HepG2 (cell line): ENCODE results near the gene LENG1. TPM values are rescaled to one million over a fixed set of nuclear protein-coding genes. Genes with fewer than 3 reads are reported as not detected.
A peak's percentile ranks its signal among the peaks of the same experiment; 100 is the strongest.

Source experiments
- ATAC-seq: fragments of 200-7000 bp; cut with Tn5 transposase; 3 replicates; pipeline ENCODE4 v1.9.1; 2020; ENCODE audit warnings: mild to moderate bottlenecking, moderate library complexity
- BruUV-seq: library from RNA; stranded (reverse); fragments of 400-500 nt; replicated peaks from 2 replicates; lab custom pipeline; 2021; lab: Mats Ljungman, UMichigan
- CTCF ChIA-PET: fragments of 300-600 bp; formaldehyde crosslinking; extraction: SDS; loops from one replicate; lab custom pipeline; 2021; ENCODE audit warnings: low total read pairs, inconsistent platforms, low intra/inter-chr PET ratio; lab: Yijun Ruan, JAX
- POLR2A ChIA-PET: fragments of 350-600 bp; sonication (Branson Sonifier 250); formaldehyde crosslinking; loops from one replicate; lab custom pipeline; 2020; ENCODE audit warnings: antibody characterized with exemption, inconsistent platforms; lab: Yijun Ruan, JAX
- DNase-seq: peaks from one replicate; pipeline ENCODE4 v3.0.0-alpha.2; 2015; ENCODE audit warnings: low spot score
- FAIRE-seq: peaks from 3 replicates; lab custom pipeline; 2011; peaks lifted over from hg19 to GRCh38; lab: Jason Lieb, UNC
- H2AFZ ChIP-seq: one replicate; pipeline ENCODE4 v1.6.1; 2011; ENCODE audit warnings: low read length, inconsistent platforms
- H3K27ac ChIP-seq: fragments of 300-600 bp; 3 replicates; pipeline ENCODE4 v1.8.0; 2011; ENCODE audit warnings: mixed run types, mild to moderate bottlenecking, mixed read lengths, low read length, inconsistent platforms; ENCODE audit not compliant: insufficient read depth; ENCODE audit errors: extremely low read length
- H3K27me3 ChIP-seq, 2 experiments: fragments of 200-600 bp in 1 of 2; 2 replicates in 1 of 2; 3 replicates in 1 of 2; pipeline versions ENCODE4 v1.6.0 to v1.8.0; 2011; ENCODE audit warnings: low read length in 2 of 2, mild to moderate bottlenecking in 2 of 2, moderate library complexity in 2 of 2, inconsistent platforms in 1 of 2; ENCODE audit not compliant: insufficient read depth in 2 of 2, control insufficient read depth in 1 of 2
- H3K36me3 ChIP-seq, 2 experiments: fragments of 200-600 bp in 1 of 2; replicated peaks in 1 of 2; 2 replicates in 1 of 2; 3 replicates in 1 of 2; pipeline versions ENCODE4 v1.5.1 to v1.8.0; 2011; ENCODE audit warnings: low read length in 2 of 2, inconsistent platforms in 1 of 2; ENCODE audit not compliant: insufficient read depth in 2 of 2, control insufficient read depth in 1 of 2
- H3K4me1 ChIP-seq: 2 replicates; pipeline ENCODE4 v1.5.1; 2012; ENCODE audit warnings: low read length, inconsistent platforms; ENCODE audit not compliant: insufficient read depth
- H3K4me2 ChIP-seq: 2 replicates; pipeline ENCODE4 v1.6.0; 2011; ENCODE audit warnings: low read depth, low read length, inconsistent platforms
- H3K4me3 ChIP-seq, 3 experiments: fragments of 200-600 bp in 1 of 3; sonication (generic), shearing (Covaris generic) in 1 of 3; replicated peaks in 1 of 3; 2 replicates each; pipeline ENCODE4 v1.5.1; 2011 to 2016; ENCODE audit warnings: low read length in 3 of 3, inconsistent platforms in 2 of 3, low read depth in 2 of 3, mild to moderate bottlenecking in 2 of 3, control low read depth in 1 of 3, mixed read lengths in 1 of 3; ENCODE audit not compliant: insufficient read depth in 1 of 3
- H3K79me2 ChIP-seq: one replicate; pipeline ENCODE4 v1.6.1; 2011; ENCODE audit warnings: low read length, inconsistent platforms; ENCODE audit not compliant: insufficient read depth
- H3K9ac ChIP-seq: 2 replicates; pipeline ENCODE4 v1.6.0; 2011; ENCODE audit warnings: mild to moderate bottlenecking, low read depth, low read length, inconsistent platforms; ENCODE audit not compliant: insufficient read depth
- H3K9me3 ChIP-seq: 2 replicates; pipeline ENCODE4 v1.5.1; 2012; ENCODE audit warnings: mild to moderate bottlenecking, low read length
- H4K20me1 ChIP-seq: 2 replicates; pipeline ENCODE4 v1.6.0; 2011; ENCODE audit warnings: inconsistent platforms, mild to moderate bottlenecking, low read length, moderate library complexity; ENCODE audit not compliant: insufficient read depth
- CEBPB ChIP-seq: IDR thresholded peaks from 2 replicates; pipeline ENCODE4 v1.6.1; 2011; ENCODE audit warnings: low read depth, low read length, improper control_type of control experiment, borderline replicate concordance
- CEBPG ChIP-seq: IDR thresholded peaks from 2 replicates; pipeline ENCODE4 v1.6.1; 2016
- CERS6 ChIP-seq: sonication (generic); formaldehyde crosslinking; IDR thresholded peaks from 2 replicates; pipeline ENCODE4 v1.5.0; 2020; ENCODE audit warnings: missing genetic modification reagents
- CREB1 ChIP-seq, 2 experiments: fragments of 450-650 bp in 1 of 2; IDR thresholded peaks; 2 replicates each; pipeline ENCODE4 v1.6.1; 2016 to 2017; ENCODE audit warnings: control low read depth in 1 of 2, mild to moderate bottlenecking in 1 of 2, missing compliant biosample characterization in 1 of 2, missing genetic modification characterization in 1 of 2
- DNMT3B ChIP-seq: conservative IDR thresholded peaks from 2 replicates; pipeline ENCODE4 v1.6.1; 2016; ENCODE audit warnings: missing biosample characterization, control low read depth
- EZH2 ChIP-seq: conservative IDR thresholded peaks from 2 replicates; pipeline ENCODE4 v1.6.1; 2012; ENCODE audit warnings: mild to moderate bottlenecking, low read depth, low read length, moderate library complexity
- MZF1 ChIP-seq: sonication (generic); formaldehyde crosslinking; IDR thresholded peaks from 2 replicates; pipeline ENCODE4 v1.8.1; 2023; ENCODE audit warnings: mild to moderate bottlenecking, missing genetic modification reagents, borderline replicate concordance
- PLRG1 ChIP-seq: fragments of 450-650 bp; conservative IDR thresholded peaks from 2 replicates; pipeline ENCODE4 v1.6.1; 2016
- POLR2AphosphoS2 ChIP-seq: IDR thresholded peaks from 2 replicates; pipeline ENCODE4 v1.6.1; 2011; ENCODE audit warnings: low read depth, low read length, improper control_type of control experiment
- TFDP1 ChIP-seq: IDR thresholded peaks from 2 replicates; pipeline ENCODE4 v1.6.1; 2016; ENCODE audit warnings: missing compliant biosample characterization, missing genetic modification reagents, borderline replicate concordance
- U2AF2 ChIP-seq: fragments of 200-400 bp; formaldehyde crosslinking; IDR thresholded peaks from 2 replicates; pipeline ENCODE4 v1.6.1; 2017; ENCODE audit warnings: low read depth, mild to moderate bottlenecking, low read length
- ZMAT3 ChIP-seq: sonication (generic); formaldehyde crosslinking; conservative IDR thresholded peaks from 2 replicates; pipeline ENCODE4 v1.7.0; 2021; ENCODE audit warnings: missing genetic modification reagents
- ZNF121 ChIP-seq: sonication (generic); formaldehyde crosslinking; IDR thresholded peaks from 2 replicates; pipeline ENCODE4 v1.5.0; 2020; ENCODE audit warnings: mild to moderate bottlenecking, missing genetic modification reagents
- ZNF329 ChIP-seq: sonication (generic); formaldehyde crosslinking; IDR thresholded peaks from 2 replicates; pipeline ENCODE4 v1.9.0; 2021; ENCODE audit warnings: low read depth, mild to moderate bottlenecking, missing genetic modification reagents
- ZNF557 ChIP-seq: sonication (generic); formaldehyde crosslinking; IDR thresholded peaks from 2 replicates; pipeline ENCODE4 v1.4.0; 2020; ENCODE audit warnings: missing genetic modification reagents
- WGBS: methylation state at CpG from one replicate; pipeline ENCODE4 v1.1.6; 2017; ENCODE audit warnings: low lambda C conversion rate; 5-methylcytosine and 5-hydroxymethylcytosine counted together
- in situ Hi-C: cut with HindIII; loops from 2 replicates; pipeline ENCODE4 v1.10.0; 2017; ENCODE audit warnings: low pct_unique_long_range_greater_than_20kb; ENCODE audit not compliant: extremely low pct_ligation_motif_present
- intact Hi-C: fragments of 100-400 bp; cut with micrococcal nuclease; formaldehyde crosslinking; loops from one replicate; pipeline ENCODE4 v1.10.0; 2022; ENCODE audit not compliant: unreplicated experiment
- polyA plus RNA-seq, 8 experiments: library from polyadenylated mRNA; depleted of rRNA in 3 of 8; stranded (reverse) in 7 of 8; unstranded in 1 of 8; fragments of >200 nt; fragmentation: Illumina TruSeq in 4 of 8; extraction: Trizol in 4 of 8; gene quantifications; 2 replicates each; pipeline versions ENCODE4 v1.2.1 to v1.2.3, GENCODE V29; 2011 to 2016; ENCODE audit warnings: low read depth in 4 of 8, missing spikeins in 1 of 8, mixed read lengths in 1 of 8; ENCODE audit not compliant: insufficient read depth in 1 of 8
- total RNA-seq, 5 experiments: library from RNA; depleted of rRNA; stranded (reverse); fragments of >200 nt; fragmentation: Illumina TruSeq; extraction: Trizol; gene quantifications; 2 replicates each; pipeline ENCODE4 v1.2.3, GENCODE V29; 2016; ENCODE audit warnings: low read depth in 1 of 5
- TF ChIP-seq, protein P1 (sequence below): sonication (generic); formaldehyde crosslinking; IDR thresholded peaks from 2 replicates; pipeline ENCODE4 v1.4.0; 2020; ENCODE audit warnings: missing genetic modification reagents
- TF ChIP-seq, protein P2 (sequence below): sonication (generic); formaldehyde crosslinking; IDR thresholded peaks from 2 replicates; pipeline ENCODE4 v1.5.0; 2020; ENCODE audit warnings: missing genetic modification reagents, mild to moderate bottlenecking, borderline replicate concordance
- TF ChIP-seq, protein P3 (sequence below): IDR thresholded peaks from 2 replicates; pipeline ENCODE4 v1.6.1; 2016; ENCODE audit warnings: mild to moderate bottlenecking

Gene LENG1
- total and polyA plus RNA-seq, 2 of the 13 experiments (the other 11 are each of a cell fraction or from before 2014, with no cell fraction given): 1.8 to 3.8 TPM

GRCh38 chr19:54203151-54203611, 43.7 kb upstream of the LENG1 start (continued):
- no peak for TF ChIP-seq CERS6
- TF ChIP-seq, protein P1, sequence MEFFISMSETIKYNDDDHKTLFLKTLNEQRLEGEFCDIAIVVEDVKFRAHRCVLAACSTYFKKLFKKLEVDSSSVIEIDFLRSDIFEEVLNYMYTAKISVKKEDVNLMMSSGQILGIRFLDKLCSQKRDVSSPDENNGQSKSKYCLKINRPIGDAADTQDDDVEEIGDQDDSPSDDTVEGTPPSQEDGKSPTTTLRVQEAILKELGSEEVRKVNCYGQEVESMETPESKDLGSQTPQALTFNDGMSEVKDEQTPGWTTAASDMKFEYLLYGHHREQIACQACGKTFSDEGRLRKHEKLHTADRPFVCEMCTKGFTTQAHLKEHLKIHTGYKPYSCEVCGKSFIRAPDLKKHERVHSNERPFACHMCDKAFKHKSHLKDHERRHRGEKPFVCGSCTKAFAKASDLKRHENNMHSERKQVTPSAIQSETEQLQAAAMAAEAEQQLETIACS (CRISPR knock-in tag): no peak
- TF ChIP-seq CEBPB: no peak
- TF ChIP-seq CREB1 (IDR thresholded peaks at IDR 0.05): no peak
- no peak for TF ChIP-seq CREB1 (CRISPR knock-in tag; IDR thresholded peaks at IDR 0.05)
- peak; percentile 23; the same call in 1 of the 2 replicates for TF ChIP-seq TFDP1 (CRISPR knock-in tag)

GRCh38 chr19:54201980-54202379, 42.5 kb upstream of the LENG1 start:
- H3K27me3 ChIP-seq: no peaks in the 10 kb centered on the region; a peak in 1 of 5 replicates
- intact Hi-C loops (loop anchor here (5.0 kb wide), 1 partner anchor 65 kb away; the partner anchor contains the start of gene CNOT3), in situ Hi-C loops (no loop called here)
- 47% methylated on average over 13 of the region's 13 CpGs for whole genome bisulfite sequencing
- H3K27ac ChIP-seq: peak overlapping the region; percentile 91
- CTCF ChIA-PET: no interaction called here
- H3K36me3 ChIP-seq: peaks cover 17 to 60% of the 10 kb centered on the region in 2 experiments
- H3K4me2 ChIP-seq: peak overlapping the region; percentile 87
- peaks cover 54% of the 10 kb centered on the region for H3K79me2 ChIP-seq
- DNase-seq: no peak
- no peak for ATAC-seq
- peak overlapping the region; percentile 96 for H3K9ac ChIP-seq
- POLR2A ChIA-PET: interaction anchor here (1.4 to 8.7 kb wide), 2 partner anchors 9 to 11 kb away, joined by 5 to 306 read pairs; partner anchors contain the start of genes MBOAT7 and TSEN34
- no TSS peak for BruUV-seq
- H3K9me3 ChIP-seq: no peaks in the 10 kb centered on the region
- peaks cover 63% of the 10 kb centered on the region for H3K4me1 ChIP-seq
- H4K20me1 ChIP-seq: peaks cover 63% of the 10 kb centered on the region
- H3K4me3 ChIP-seq: peak overlapping the region; percentile 61 to 83 (median 72)
- no peak overlapping the region for H2AFZ ChIP-seq
- no peak for FAIRE-seq
- TF ChIP-seq ZMAT3 (CRISPR knock-in tag): no peak
- no peak for TF ChIP-seq EZH2
- TF ChIP-seq ZNF329: no peak
- TF ChIP-seq U2AF2: no peak
- TF ChIP-seq PLRG1: no peak
- 0 out of 2 replicates have a peak, but pooled peaks have one; percentile 11 for TF ChIP-seq CEBPG (CRISPR knock-in tag)
- TF ChIP-seq, protein P2, sequence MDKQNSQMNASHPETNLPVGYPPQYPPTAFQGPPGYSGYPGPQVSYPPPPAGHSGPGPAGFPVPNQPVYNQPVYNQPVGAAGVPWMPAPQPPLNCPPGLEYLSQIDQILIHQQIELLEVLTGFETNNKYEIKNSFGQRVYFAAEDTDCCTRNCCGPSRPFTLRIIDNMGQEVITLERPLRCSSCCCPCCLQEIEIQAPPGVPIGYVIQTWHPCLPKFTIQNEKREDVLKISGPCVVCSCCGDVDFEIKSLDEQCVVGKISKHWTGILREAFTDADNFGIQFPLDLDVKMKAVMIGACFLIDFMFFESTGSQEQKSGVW (CRISPR knock-in tag): no peak
- peak; percentile 70 for TF ChIP-seq ZNF121 (CRISPR knock-in tag)
- TF ChIP-seq MZF1 (CRISPR knock-in tag): no peak
- TF ChIP-seq DNMT3B (CRISPR knock-in tag): no peak
- TF ChIP-seq ZNF557 (CRISPR knock-in tag): no peak
- TF ChIP-seq POLR2AphosphoS2: no peak
- TF ChIP-seq, protein P3, sequence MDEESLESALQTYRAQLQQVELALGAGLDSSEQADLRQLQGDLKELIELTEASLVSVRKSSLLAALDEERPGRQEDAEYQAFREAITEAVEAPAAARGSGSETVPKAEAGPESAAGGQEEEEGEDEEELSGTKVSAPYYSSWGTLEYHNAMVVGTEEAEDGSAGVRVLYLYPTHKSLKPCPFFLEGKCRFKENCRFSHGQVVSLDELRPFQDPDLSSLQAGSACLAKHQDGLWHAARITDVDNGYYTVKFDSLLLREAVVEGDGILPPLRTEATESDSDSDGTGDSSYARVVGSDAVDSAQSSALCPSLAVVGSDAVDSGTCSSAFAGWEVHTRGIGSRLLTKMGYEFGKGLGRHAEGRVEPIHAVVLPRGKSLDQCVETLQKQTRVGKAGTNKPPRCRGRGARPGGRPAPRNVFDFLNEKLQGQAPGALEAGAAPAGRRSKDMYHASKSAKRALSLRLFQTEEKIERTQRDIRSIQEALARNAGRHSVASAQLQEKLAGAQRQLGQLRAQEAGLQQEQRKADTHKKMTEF (CRISPR knock-in tag): 0 out of 2 replicates have a peak, but pooled peaks have one; percentile 14
